ENCODE results near the gene MEAK7. TPM values are rescaled to one million over a fixed set of nuclear protein-coding genes. Genes with fewer than 3 reads are reported as not detected.

MEAK7 gene
- total RNA-seq, 1 experiment from 2014 or later, result 21.5 TPM

DNA sequence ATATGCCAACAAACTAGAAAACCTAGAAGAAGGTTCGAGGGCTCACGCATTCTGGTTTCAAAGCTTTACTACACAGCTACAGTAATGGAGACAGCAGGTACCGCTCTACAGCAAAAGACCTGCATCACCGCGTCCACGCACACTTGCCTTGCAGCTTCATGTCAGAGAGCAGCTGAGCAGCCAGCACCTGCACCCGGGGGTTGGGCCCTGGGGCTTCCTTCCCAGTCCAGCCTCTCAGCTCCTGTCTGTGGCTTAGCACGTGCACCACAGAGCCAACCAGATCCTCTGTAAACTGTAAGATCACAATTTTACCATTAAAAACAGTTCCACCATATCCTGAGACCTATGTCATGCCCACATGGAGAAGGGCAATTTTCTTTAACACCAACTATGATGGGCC, 15.3 kb downstream of the MEAK7 start:
- Histone ChIP-seq H2AK5ac (ENCODE audit: insufficient read length, low read length) (no peak overlapping the region), H3K27me3 (ENCODE audit: insufficient read depth, low read length) (no peaks in the 10 kb centered on the region), H3K79me1 (ENCODE audit: insufficient read depth, low read depth, low read length, poor library complexity, severe bottlenecking) (no peaks in the 10 kb centered on the region), H3K4me1 (ENCODE audit: insufficient read depth, low read length) (no peaks in the 10 kb centered on the region), H3K23ac (ENCODE audit: insufficient read length, low read depth, low read length) (no peak overlapping the region), H4K20me1 (ENCODE audit: control insufficient read depth, insufficient read depth, insufficient read length) (no peaks in the 10 kb centered on the region), H2BK120ac (ENCODE audit: low read depth, low read length, poor library complexity, severe bottlenecking) (no peak overlapping the region), H3K18ac (ENCODE audit: insufficient read length, low read depth, low read length) (no peak overlapping the region), H2AFZ (ENCODE audit: low read length) (no peak overlapping the region), H3K56ac (ENCODE audit: insufficient read length, low read depth, low read length) (no peak overlapping the region), H2BK15ac (ENCODE audit: low read depth, low read length) (no peak overlapping the region), H2BK20ac (ENCODE audit: low read depth, low read length, poor library complexity, severe bottlenecking) (no peak overlapping the region), H3K27ac (ENCODE audit: insufficient read length, low read depth, low read length) (no peak overlapping the region), H4K8ac (replicated peaks; ENCODE audit: insufficient read length, low read depth, low read length) (no peak overlapping the region), H3T11ph (ENCODE audit: low read length) (no peak overlapping the region), H3K14ac (ENCODE audit: insufficient read depth, low read length) (no peak overlapping the region), H3K4ac (ENCODE audit: low read depth, low read length) (no peak overlapping the region), H2BK5ac (ENCODE audit: insufficient read length, low read length) (no peak overlapping the region), H3K23me2 (ENCODE audit: insufficient read length, low read depth, low read length, poor library complexity, severe bottlenecking) (no peaks in the 10 kb centered on the region), H4K5ac (ENCODE audit: insufficient read length, low read depth, low read length) (no peak overlapping the region), H3K79me2 (ENCODE audit: insufficient read depth, low read length) (no peaks in the 10 kb centered on the region), H3K9me3 (ENCODE audit: control insufficient read depth, low read depth, low read length) (peaks cover 12% of the 10 kb centered on the region), H2BK12ac (ENCODE audit: insufficient read length, low read depth, low read length) (no peak overlapping the region), H3K9ac (ENCODE audit: extremely low read depth, insufficient read length, low read length) (no peak overlapping the region), H3K4me2 (ENCODE audit: insufficient read depth, insufficient read length, low read length) (no peak overlapping the region), H4K91ac (ENCODE audit: insufficient read length, low read depth, low read length) (no peak overlapping the region)
- TF ChIP-seq CTCF (conservative IDR thresholded peaks at IDR 0.05), result no peak
- H3K4me1 Mint-ChIP-seq, result no peaks in the 10 kb centered on the region
- DNase-seq, result no peak
- H3K36me3 Mint-ChIP-seq (ENCODE audit: insufficient read depth in 1 of 3, low read depth in 3 of 3), result peaks cover 17 to 54% (median 42%) of the 10 kb centered on the region in 3 experiments
- no peak overlapping the region for H3K4me3 Mint-ChIP-seq
- H3K27me3 Mint-ChIP-seq (ENCODE audit: low read depth), result no peaks in the 10 kb centered on the region
- no CpG with 5 or more reads among the region's 8 CpGs for WGBS (ENCODE audit: extremely low coverage, insufficient read length, low lambda C conversion rate)
- H3K27ac Mint-ChIP-seq, result no peak overlapping the region
- peaks cover 11 to 15% of the 10 kb centered on the region in 2 experiments for H3K9me3 Mint-ChIP-seq
